Endothelial cell of umbilical vein (primary cell): ENCODE data around the gene CMBL.

Experiments
- CTCF ChIP-seq, 2 donors: IDR thresholded peaks; 1 replicate in 1 of 2; 2 replicates in 1 of 2; pipeline ENCODE4 v1.5.1; 2011; ENCODE audit warnings: low read length in 2 of 2, mild to moderate bottlenecking in 2 of 2, moderate library complexity in 2 of 2, control low read depth in 1 of 2, inconsistent platforms in 1 of 2, low read depth in 1 of 2; ENCODE audit not compliant: insufficient read depth in 1 of 2; ENCODE audit errors: extremely low read depth in 1 of 2
- POLR2A ChIP-seq: IDR thresholded peaks from 2 replicates; pipeline ENCODE4 v1.6.1; 2012; ENCODE audit warnings: low read depth, mild to moderate bottlenecking, control low read depth, low read length

GRCh38 chr5:10315201-10315600 lies 7.5 kb upstream of the CMBL start:
- TF ChIP-seq CTCF (IDR thresholded peaks at IDR 0.05; ENCODE audit: extremely low read depth in 1 of 2, insufficient read depth in 1 of 2, low read depth in 1 of 2, low read length in 2 of 2) (no peak), POLR2A (no peak)
